Calu3 (cell line): ENCODE measurements around the gene PTPRN2. TPM values are rescaled to one million over a fixed set of nuclear protein-coding genes. Genes with fewer than 3 reads are reported as not detected.

ENCODE experiments used
- BruUV-seq: library from RNA; stranded (reverse); fragments of 400-500 nt; replicated peaks from 2 replicates; lab custom pipeline; 2021; lab: Mats Ljungman, UMichigan
- CTCF ChIA-PET: fragments of 300-600 bp; sonication (Branson Sonifier 250); formaldehyde crosslinking; loops from one replicate; lab custom pipeline; 2022; ENCODE audit warnings: antibody characterized with exemption; lab: Charles Lee
- DNase-seq: peaks from one replicate; pipeline ENCODE4 v3.0.0; 2022
- H3K27ac Mint-ChIP-seq: one replicate; pipeline ENCODE4 v1.8.0; 2022; ENCODE audit warnings: mixed read lengths; ENCODE audit not compliant: unreplicated experiment
- H3K27me3 Mint-ChIP-seq: one replicate; pipeline ENCODE4 v1.8.0; 2022; ENCODE audit warnings: mixed read lengths; ENCODE audit not compliant: unreplicated experiment
- H3K36me3 Mint-ChIP-seq: one replicate; pipeline ENCODE4 v1.8.0; 2022; ENCODE audit warnings: mild to moderate bottlenecking, moderate library complexity, mixed read lengths; ENCODE audit not compliant: insufficient read depth, unreplicated experiment
- H3K4me1 Mint-ChIP-seq: one replicate; pipeline ENCODE4 v1.8.0; 2022; ENCODE audit warnings: mild to moderate bottlenecking, low read depth, mixed read lengths; ENCODE audit not compliant: unreplicated experiment
- H3K4me3 Mint-ChIP-seq: one replicate; pipeline ENCODE4 v1.8.0; 2022; ENCODE audit warnings: mild to moderate bottlenecking, low read depth, moderate library complexity, mixed read lengths; ENCODE audit not compliant: unreplicated experiment
- H3K9me3 Mint-ChIP-seq: one replicate; pipeline ENCODE4 v1.8.0; 2022; ENCODE audit warnings: low read depth, mixed read lengths; ENCODE audit not compliant: unreplicated experiment
- CTCF ChIP-seq: fragments of 200-600 bp; IDR thresholded peaks from one replicate; pipeline ENCODE4 v1.8.0; 2022; ENCODE audit warnings: antibody characterized with exemption; ENCODE audit not compliant: unreplicated experiment
- intact Hi-C: fragments of 100-400 bp; cut with micrococcal nuclease; formaldehyde crosslinking; loops from one replicate; pipeline ENCODE4 v1.10.0; 2022; ENCODE audit not compliant: unreplicated experiment
- total RNA-seq: library from RNA; stranded (reverse); gene quantifications from 2 replicates; pipeline ENCODE4 v1.2.3, GENCODE V29; 2022

PTPRN2 gene
- total RNA-seq, 1 experiment from 2014 or later, result 2.0 TPM

GRCh38 chr7:157744786-157745601 lies 842.6 kb downstream of the PTPRN2 start:
- no peak for TF ChIP-seq CTCF
- H3K4me1 Mint-ChIP-seq, result no peaks in the 10 kb centered on the region
- H3K27ac Mint-ChIP-seq, result no peak overlapping the region
- peaks cover 5% of the 10 kb centered on the region for H3K9me3 Mint-ChIP-seq
- no peaks in the 10 kb centered on the region for H3K36me3 Mint-ChIP-seq
- H3K4me3 Mint-ChIP-seq, result no peak overlapping the region
- CTCF ChIA-PET, result no interaction called here
- intact Hi-C loops, result no loop called here
- H3K27me3 Mint-ChIP-seq, result no peaks in the 10 kb centered on the region
- no peak for DNase-seq
- BruUV-seq, result no TSS peak

GRCh38 chr7:157743781-157744525 lies 843.7 kb downstream of the PTPRN2 start:
- no peak for TF ChIP-seq CTCF
- BruUV-seq, result no TSS peak
- CTCF ChIA-PET, result no interaction called here
- intact Hi-C loops, result no loop called here
- Mint-ChIP-seq H3K9me3 (peaks cover 5% of the 10 kb centered on the region), H3K27me3 (no peaks in the 10 kb centered on the region), H3K4me3 (no peak overlapping the region), H3K27ac (no peak overlapping the region), H3K4me1 (no peaks in the 10 kb centered on the region), H3K36me3 (no peaks in the 10 kb centered on the region)
- DNase-seq, result no peak

- Mint-ChIP-seq H3K4me1 (no peaks in the 10 kb centered on the region), H3K9me3 (peaks cover 9% of the 10 kb centered on the region), H3K36me3 (no peaks in the 10 kb centered on the region), H3K4me3 (no peak overlapping the region), H3K27ac (no peak overlapping the region), H3K27me3 (no peaks in the 10 kb centered on the region)
- intact Hi-C loops, result no loop called here
- no TSS peak for BruUV-seq
- no peak for DNase-seq
- TF ChIP-seq CTCF, result no peak
- CTCF ChIA-PET, result no interaction called here
Observed at GRCh38 chr7:157740251-157740798, 847.3 kb downstream of the PTPRN2 start.

GRCh38 chr7:157739650-157740049 lies 848.0 kb downstream of the PTPRN2 start:
- CTCF ChIA-PET, result no interaction called here
- intact Hi-C loops, result no loop called here
- no TSS peak for BruUV-seq
- H3K27ac Mint-ChIP-seq, result no peak overlapping the region
- no peak overlapping the region for H3K4me3 Mint-ChIP-seq
- no peaks in the 10 kb centered on the region for H3K36me3 Mint-ChIP-seq
- H3K4me1 Mint-ChIP-seq, result no peaks in the 10 kb centered on the region
- peaks cover 9% of the 10 kb centered on the region for H3K9me3 Mint-ChIP-seq
- no peaks in the 10 kb centered on the region for H3K27me3 Mint-ChIP-seq
- TF ChIP-seq CTCF, result no peak
- no peak for DNase-seq
